ENCODE data around the gene GSG1L.

Gene GSG1L

DNA sequence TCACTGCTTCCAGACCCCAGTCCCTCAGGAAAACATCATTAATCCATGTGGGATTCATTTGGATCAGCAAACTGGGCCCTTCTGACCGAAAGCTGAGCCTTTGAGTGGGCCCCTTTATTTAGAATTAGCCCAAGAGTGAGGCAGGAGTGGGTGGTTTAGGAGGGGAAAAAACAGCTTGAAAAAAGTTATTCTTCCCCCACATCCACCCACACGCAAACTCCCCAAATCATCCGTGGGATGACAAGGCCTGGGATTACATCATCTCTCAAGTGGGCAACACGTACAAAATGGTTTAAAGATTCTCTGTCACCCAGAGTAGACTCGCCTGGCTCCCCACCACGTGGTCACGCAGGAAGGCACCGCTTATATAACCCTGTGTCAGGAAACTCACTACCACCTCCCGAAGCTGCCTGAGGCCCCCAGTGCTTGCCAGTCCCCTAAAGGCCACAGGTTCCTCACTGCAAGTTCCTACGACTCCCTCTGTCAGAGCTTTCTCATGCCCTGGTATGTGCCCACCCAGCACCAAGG is 27.6 kb downstream of the GSG1L start:
- no peak for TF ChIP-seq HDGF (IDR thresholded peaks at IDR 0.05; ENCODE audit: borderline replicate concordance)
- no peak for TF ChIP-seq FOXA1 (IDR thresholded peaks at IDR 0.05)
- no peak for TF ChIP-seq ELF4 (IDR thresholded peaks at IDR 0.05)
- TF ChIP-seq TARDBP (IDR thresholded peaks at IDR 0.05), result no peak
- TF ChIP-seq CTBP1 (IDR thresholded peaks at IDR 0.05; ENCODE audit: borderline replicate concordance), result no peak
- no peak for TF ChIP-seq LEF1 (IDR thresholded peaks at IDR 0.05; ENCODE audit: borderline replicate concordance)
- TF ChIP-seq FOXK2 (IDR thresholded peaks at IDR 0.05), result no peak
- TF ChIP-seq ARNT (IDR thresholded peaks at IDR 0.05), result no peak
- no peak for TF ChIP-seq BHLHE40 (IDR thresholded peaks at IDR 0.05; ENCODE audit: borderline replicate concordance)
- TF ChIP-seq, protein P1, sequence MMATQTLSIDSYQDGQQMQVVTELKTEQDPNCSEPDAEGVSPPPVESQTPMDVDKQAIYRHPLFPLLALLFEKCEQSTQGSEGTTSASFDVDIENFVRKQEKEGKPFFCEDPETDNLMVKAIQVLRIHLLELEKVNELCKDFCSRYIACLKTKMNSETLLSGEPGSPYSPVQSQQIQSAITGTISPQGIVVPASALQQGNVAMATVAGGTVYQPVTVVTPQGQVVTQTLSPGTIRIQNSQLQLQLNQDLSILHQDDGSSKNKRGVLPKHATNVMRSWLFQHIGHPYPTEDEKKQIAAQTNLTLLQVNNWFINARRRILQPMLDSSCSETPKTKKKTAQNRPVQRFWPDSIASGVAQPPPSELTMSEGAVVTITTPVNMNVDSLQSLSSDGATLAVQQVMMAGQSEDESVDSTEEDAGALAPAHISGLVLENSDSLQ (IDR thresholded peaks at IDR 0.05), result no peak
- TF ChIP-seq SP1 (IDR thresholded peaks at IDR 0.05), result no peak
- TF ChIP-seq L3MBTL2 (conservative IDR thresholded peaks at IDR 0.05), result no peak
- no peak for TF ChIP-seq FOXM1 (IDR thresholded peaks at IDR 0.05; ENCODE audit: borderline replicate concordance)
- no peak for TF ChIP-seq ZNF384 (IDR thresholded peaks at IDR 0.05)
- TF ChIP-seq SUZ12 (IDR thresholded peaks at IDR 0.05), result no peak
- TF ChIP-seq NFRKB (IDR thresholded peaks at IDR 0.05), result no peak
- ChIA-PET POLR2A (interaction anchor here (1.1 kb wide), 1 partner anchor 16 kb away, joined by 3 read pairs; no protein-coding TSS in a partner anchor), CTCF (interaction anchor here (0.8 kb wide), 1 partner anchor 10 kb away, joined by 3 read pairs; no protein-coding TSS in a partner anchor)
- no peak for DNase-seq (ENCODE audit: extremely low spot score)

DNA sequence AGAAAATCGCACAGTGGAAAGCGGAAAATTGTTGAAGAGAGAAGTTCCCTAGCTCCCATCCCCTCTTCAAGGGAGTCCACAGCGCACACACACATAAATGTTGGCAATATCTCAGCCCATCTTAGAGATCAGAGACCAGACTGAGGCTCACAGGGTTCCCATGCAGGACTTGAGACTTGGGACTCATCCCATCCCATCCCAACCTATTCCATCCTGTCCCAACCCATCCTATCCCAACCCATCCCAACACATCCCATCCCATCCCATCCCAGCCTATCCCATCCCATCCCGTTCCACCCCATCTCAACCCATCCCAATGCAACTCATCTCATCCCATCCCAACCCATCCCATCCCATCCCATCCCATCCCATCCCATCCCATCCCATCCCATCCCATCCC is 29.6 kb downstream of the GSG1L start:
- ChIA-PET CTCF (no interaction called here), POLR2A (no interaction called here)
- no peak for TF ChIP-seq FOXA1 (IDR thresholded peaks at IDR 0.05)
- TF ChIP-seq SP1 (IDR thresholded peaks at IDR 0.05), result no peak
- no peak for TF ChIP-seq ELF4 (IDR thresholded peaks at IDR 0.05)
- TF ChIP-seq HDGF (IDR thresholded peaks at IDR 0.05; ENCODE audit: borderline replicate concordance), result no peak
- TF ChIP-seq CTBP1 (IDR thresholded peaks at IDR 0.05; ENCODE audit: borderline replicate concordance), result no peak
- TF ChIP-seq ARNT (IDR thresholded peaks at IDR 0.05), result no peak
- TF ChIP-seq TARDBP (IDR thresholded peaks at IDR 0.05), result no peak
- TF ChIP-seq, protein P1 (IDR thresholded peaks at IDR 0.05), result no peak
- TF ChIP-seq BHLHE40 (IDR thresholded peaks at IDR 0.05; ENCODE audit: borderline replicate concordance), result no peak
- no peak for TF ChIP-seq FOXK2 (IDR thresholded peaks at IDR 0.05)
- no peak for TF ChIP-seq ZNF384 (IDR thresholded peaks at IDR 0.05)
- TF ChIP-seq FOXM1 (IDR thresholded peaks at IDR 0.05; ENCODE audit: borderline replicate concordance), result no peak
- no peak for TF ChIP-seq NFRKB (IDR thresholded peaks at IDR 0.05)
- TF ChIP-seq L3MBTL2 (conservative IDR thresholded peaks at IDR 0.05), result no peak
- no peak for TF ChIP-seq SUZ12 (IDR thresholded peaks at IDR 0.05)
- TF ChIP-seq LEF1 (IDR thresholded peaks at IDR 0.05; ENCODE audit: borderline replicate concordance), result no peak
- no peak for DNase-seq (ENCODE audit: extremely low spot score)

GRCh38 chr16:28029387-28030002 is 34.0 kb downstream of the GSG1L start:
- ChIA-PET CTCF (interaction anchor here (0.6 kb wide), 1 partner anchor 17 kb away, joined by 4 read pairs; no protein-coding TSS in a partner anchor), POLR2A (no interaction called here)
- DNase-seq (ENCODE audit: extremely low spot score), result no peak
- TF ChIP-seq FOXM1 (IDR thresholded peaks at IDR 0.05; ENCODE audit: borderline replicate concordance), result no peak
- TF ChIP-seq, protein P1 (IDR thresholded peaks at IDR 0.05), result no peak

DNA sequence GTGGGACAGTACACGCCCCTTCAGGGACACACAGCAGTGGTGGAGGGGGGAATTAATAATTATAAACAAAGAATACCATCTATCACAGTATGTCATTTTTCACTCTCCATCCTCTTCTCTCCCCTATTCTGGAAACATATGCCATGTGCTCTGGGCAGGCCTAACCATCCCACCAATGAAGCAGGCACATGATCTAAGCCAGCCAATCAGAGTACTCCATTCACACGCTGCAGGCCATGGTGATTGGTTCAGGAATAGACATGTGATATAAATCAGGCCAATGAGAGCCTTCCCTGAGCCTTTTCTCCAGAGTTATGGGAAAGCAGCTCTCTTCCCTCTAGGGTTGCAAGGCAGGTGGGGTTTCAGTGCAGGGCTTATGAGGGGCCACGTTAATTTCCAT is 36.5 kb downstream of the GSG1L start:
- ChIA-PET POLR2A (no interaction called here), CTCF (no interaction called here)
- no peak for DNase-seq (ENCODE audit: extremely low spot score)
- TF ChIP-seq L3MBTL2 (conservative IDR thresholded peaks at IDR 0.05), result peak; percentile 35; the same call in 1 of the 2 replicates
- no peak for TF ChIP-seq ARNT (IDR thresholded peaks at IDR 0.05)

DNA sequence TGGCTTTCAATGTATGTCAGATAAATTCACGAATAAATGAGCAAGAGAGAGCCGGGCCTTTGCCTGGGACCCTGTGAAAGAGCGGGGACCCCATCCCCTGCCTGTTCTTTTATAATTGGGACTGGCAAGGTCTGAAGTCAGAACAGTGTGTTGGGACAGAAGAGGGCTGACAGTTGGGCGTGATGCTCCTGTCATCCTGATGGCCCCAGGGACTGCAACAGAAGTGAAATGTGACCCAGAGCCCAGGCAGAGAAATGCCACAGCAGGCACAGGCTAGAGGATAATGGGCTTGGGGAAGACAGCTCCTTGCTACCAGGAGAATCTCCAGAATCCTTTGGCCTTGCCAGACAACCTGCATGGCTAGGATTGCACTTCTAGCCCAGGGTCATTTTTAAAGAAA is 37.9 kb downstream of the GSG1L start:
- TF ChIP-seq BHLHE40 (IDR thresholded peaks at IDR 0.05; ENCODE audit: borderline replicate concordance) (no peak), ELF4 (IDR thresholded peaks at IDR 0.05) (no peak), SP1 (IDR thresholded peaks at IDR 0.05) (no peak)
- CTCF ChIA-PET, result interaction anchor here (1.0 kb wide), 1 partner anchor 10 kb away, joined by 3 read pairs; no protein-coding TSS in a partner anchor
- POLR2A ChIA-PET, result no interaction called here
- no peak for DNase-seq (ENCODE audit: extremely low spot score)

DNA sequence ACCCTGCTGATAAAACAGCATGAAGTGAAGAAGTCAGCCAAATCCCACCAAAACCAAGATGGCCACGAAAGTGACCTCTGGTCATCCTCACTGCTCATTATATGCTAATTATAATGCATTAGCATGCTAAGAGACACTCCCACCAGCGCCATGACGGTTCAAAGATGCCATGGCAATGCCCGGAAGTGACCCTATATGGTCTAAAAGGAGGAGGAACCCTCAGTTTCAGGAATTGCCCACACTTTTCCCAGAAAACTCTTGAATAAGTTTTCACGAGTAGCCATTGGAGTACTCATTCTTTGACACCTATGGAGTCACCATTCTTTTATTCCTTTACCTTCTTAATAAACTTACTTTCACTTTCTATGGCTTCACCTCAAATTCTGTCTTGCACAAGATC is 44.3 kb downstream of the GSG1L start:
- TF ChIP-seq ZNF384 (IDR thresholded peaks at IDR 0.05), result no peak
- TF ChIP-seq FOXM1 (IDR thresholded peaks at IDR 0.05; ENCODE audit: borderline replicate concordance), result no peak
- no peak for TF ChIP-seq L3MBTL2 (conservative IDR thresholded peaks at IDR 0.05)
- TF ChIP-seq LEF1 (IDR thresholded peaks at IDR 0.05; ENCODE audit: borderline replicate concordance), result no peak
- TF ChIP-seq NFRKB (IDR thresholded peaks at IDR 0.05), result no peak
- no peak for TF ChIP-seq ELF4 (IDR thresholded peaks at IDR 0.05)
- no peak for TF ChIP-seq FOXA1 (IDR thresholded peaks at IDR 0.05)
- TF ChIP-seq TARDBP (IDR thresholded peaks at IDR 0.05), result no peak
- ChIA-PET POLR2A (no interaction called here), CTCF (no interaction called here)
- no peak for DNase-seq (ENCODE audit: extremely low spot score)

DNA sequence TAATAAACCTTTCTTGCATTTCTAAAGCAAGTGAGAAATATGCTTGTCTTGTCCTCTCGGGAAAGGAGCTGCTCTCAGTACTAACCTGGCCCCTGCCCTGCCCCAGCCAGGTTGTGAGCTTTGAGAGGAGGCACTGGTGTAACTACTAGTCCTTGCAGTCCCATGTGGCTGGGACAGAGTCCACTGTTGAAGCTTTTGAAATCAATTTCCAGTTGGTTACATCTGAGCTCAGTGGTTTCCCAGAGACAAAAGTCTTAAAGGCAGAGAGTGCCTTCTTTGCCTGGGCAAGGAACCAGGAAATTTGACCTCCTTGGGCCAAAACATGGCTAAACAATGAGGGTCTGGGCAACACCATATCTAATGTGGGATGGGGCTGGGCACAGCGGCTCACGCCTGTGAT is 48.7 kb downstream of the GSG1L start:
- no peak for DNase-seq (ENCODE audit: extremely low spot score)
- ChIA-PET CTCF (interaction anchor here (1.0 kb wide), 1 partner anchor 9 kb away, joined by 3 read pairs; no protein-coding TSS in a partner anchor), POLR2A (no interaction called here)
- TF ChIP-seq SUZ12 (IDR thresholded peaks at IDR 0.05) (no peak), ZNF384 (IDR thresholded peaks at IDR 0.05) (no peak), FOXA1 (IDR thresholded peaks at IDR 0.05) (no peak), CTBP1 (IDR thresholded peaks at IDR 0.05; ENCODE audit: borderline replicate concordance) (no peak), ARNT (IDR thresholded peaks at IDR 0.05) (no peak), L3MBTL2 (conservative IDR thresholded peaks at IDR 0.05) (no peak), BHLHE40 (IDR thresholded peaks at IDR 0.05; ENCODE audit: borderline replicate concordance) (no peak), ELF4 (IDR thresholded peaks at IDR 0.05) (no peak), FOXK2 (IDR thresholded peaks at IDR 0.05) (no peak), FOXM1 (IDR thresholded peaks at IDR 0.05; ENCODE audit: borderline replicate concordance) (no peak), TARDBP (IDR thresholded peaks at IDR 0.05) (no peak), HDGF (IDR thresholded peaks at IDR 0.05; ENCODE audit: borderline replicate concordance) (no peak), NFRKB (IDR thresholded peaks at IDR 0.05) (no peak), LEF1 (IDR thresholded peaks at IDR 0.05; ENCODE audit: borderline replicate concordance) (no peak)
- TF ChIP-seq, protein P1 (IDR thresholded peaks at IDR 0.05), result no peak
